NCI-H1930 (cell line): ENCODE data around the gene SPIRE2.

Experiments used
- DNase-seq, 2 experiments: peaks; one replicate each; lab custom pipeline; 2025; lab: John Stamatoyannopoulos, UW

Gene SPIRE2

GRCh38 chr16:89837014-89837546 lies 8.8 kb downstream of the SPIRE2 start:
- no peak for DNase-seq

GRCh38 chr16:89841275-89841674 lies 13.0 kb downstream of the SPIRE2 start:
- no peak for DNase-seq

GRCh38 chr16:89842471-89843408 lies 14.5 kb downstream of the SPIRE2 start:
- DNase-seq: no peak

- DNase-seq: no peak
Measured at GRCh38 chr16:89843409-89844350, 15.4 kb downstream of the SPIRE2 start.

GRCh38 chr16:89844739-89845339 lies 16.6 kb downstream of the SPIRE2 start:
- no peak for DNase-seq

GRCh38 chr16:89845417-89845816 lies 17.1 kb downstream of the SPIRE2 start:
- no peak for DNase-seq

- no peak for DNase-seq
Measured at GRCh38 chr16:89847051-89847939, 19.0 kb downstream of the SPIRE2 start.

- DNase-seq: no peak
Measured at GRCh38 chr16:89847940-89848297, 19.6 kb downstream of the SPIRE2 start.

- no peak for DNase-seq
Measured at GRCh38 chr16:89848974-89849373, 20.7 kb downstream of the SPIRE2 start.

GRCh38 chr16:89853306-89853993 lies 25.2 kb downstream of the SPIRE2 start:
- DNase-seq: no peak

- no peak for DNase-seq
Measured at GRCh38 chr16:89855301-89855945, 27.1 kb downstream of the SPIRE2 start.

- no peak for DNase-seq
Measured at GRCh38 chr16:89855986-89856385, 27.7 kb downstream of the SPIRE2 start.

- DNase-seq: no peak
Measured at GRCh38 chr16:89858973-89859614, 30.8 kb downstream of the SPIRE2 start.

- no peak for DNase-seq
Measured at GRCh38 chr16:89859615-89860007, 31.3 kb downstream of the SPIRE2 start.

GRCh38 chr16:89860747-89861304 lies 32.6 kb downstream of the SPIRE2 start:
- no peak for DNase-seq

- DNase-seq: no peak
Measured at GRCh38 chr16:89861648-89862047, 33.4 kb downstream of the SPIRE2 start.

- DNase-seq: no peak
Measured at GRCh38 chr16:89862732-89863131, 34.5 kb downstream of the SPIRE2 start.

- DNase-seq: no peak
Measured at GRCh38 chr16:89863741-89864526, 35.7 kb downstream of the SPIRE2 start.

- no peak for DNase-seq
Measured at GRCh38 chr16:89864527-89864820, 36.2 kb downstream of the SPIRE2 start.
